K562 (cell line): ENCODE results near the gene KRAS. TPM values are rescaled to one million over a fixed set of nuclear protein-coding genes. Genes with fewer than 3 reads are reported as not detected.

Experiments
- BRF1 ChIP-seq: IDR thresholded peaks from 3 replicates; pipeline ENCODE4 v1.6.1; 2011; ENCODE audit warnings: borderline replicate concordance, mild to moderate bottlenecking; ENCODE audit not compliant: insufficient read length; ENCODE audit errors: extremely low read depth
- CBX5 ChIP-seq: IDR thresholded peaks from 2 replicates; pipeline ENCODE4 v1.6.1; 2014; ENCODE audit warnings: low read depth, borderline replicate concordance
- ELF1 ChIP-seq: fragments of 200-800 bp; sonication (Bioruptor generic); IDR thresholded peaks from 2 replicates; pipeline ENCODE4 v1.6.1; 2016; ENCODE audit warnings: missing genetic modification characterization, missing compliant biosample characterization
- FOXA3 ChIP-seq, 2 experiments: fragments of 450-650 bp in 1 of 2; sonication (generic) in 1 of 2; formaldehyde crosslinking; IDR thresholded peaks in 1 of 2; conservative IDR thresholded peaks in 1 of 2; 2 replicates each; pipeline versions ENCODE4 v1.4.0 to v1.8.0; 2020 to 2022; ENCODE audit warnings: mild to moderate bottlenecking in 2 of 2, missing genetic modification reagents in 1 of 2
- FOXK1 ChIP-seq: sonication (generic); formaldehyde crosslinking; IDR thresholded peaks from 2 replicates; pipeline ENCODE4 v1.8.0; 2022; ENCODE audit warnings: missing genetic modification reagents, mild to moderate bottlenecking, borderline replicate concordance
- HSF4 ChIP-seq: fragments of 250-450 bp; sonication (Bioruptor Pico); IDR thresholded peaks from 2 replicates; pipeline ENCODE4 v2.1.2; 2022; ENCODE audit warnings: mild to moderate bottlenecking, moderate library complexity, borderline replicate concordance
- IRF2 ChIP-seq: sonication (generic); formaldehyde crosslinking; IDR thresholded peaks from 2 replicates; pipeline ENCODE4 v1.8.1; 2022; ENCODE audit warnings: mild to moderate bottlenecking, missing genetic modification reagents
- KHSRP ChIP-seq: fragments of 450-650 bp; IDR thresholded peaks from 2 replicates; pipeline ENCODE4 v1.6.1; 2017
- KLF6 ChIP-seq: fragments of 250-450 bp; sonication (Bioruptor Pico); IDR thresholded peaks from 2 replicates; pipeline ENCODE4 v1.4.0; 2020; ENCODE audit warnings: mild to moderate bottlenecking, moderate library complexity, borderline replicate concordance
- LARP7 ChIP-seq: fragments of 450-650 bp; IDR thresholded peaks from 2 replicates; pipeline ENCODE4 v1.6.1; 2016
- MITF ChIP-seq: IDR thresholded peaks from 2 replicates; pipeline ENCODE4 v1.6.1; 2014; ENCODE audit warnings: antibody characterized with exemption
- PTBP1 ChIP-seq: fragments of 200-400 bp; formaldehyde crosslinking; IDR thresholded peaks from 2 replicates; pipeline ENCODE4 v1.6.1; 2017; ENCODE audit warnings: low read depth, low read length
- SMARCC2 ChIP-seq: fragments of 450-650 bp; IDR thresholded peaks from 2 replicates; pipeline ENCODE4 v1.6.1; 2017; ENCODE audit warnings: antibody characterized with exemption, moderate library complexity, mild to moderate bottlenecking, low read depth
- TCF7L2 ChIP-seq: fragments of 150-350 bp; IDR thresholded peaks from 2 replicates; pipeline ENCODE4 v1.6.1; 2016; ENCODE audit warnings: low read depth, mild to moderate bottlenecking, low read length, moderate library complexity
- ZFX ChIP-seq: sonication (generic); formaldehyde crosslinking; IDR thresholded peaks from 2 replicates; pipeline ENCODE4 v1.8.0; 2022; ENCODE audit warnings: mild to moderate bottlenecking, missing genetic modification reagents, moderate library complexity
- ZNF12 ChIP-seq: sonication (generic); formaldehyde crosslinking; IDR thresholded peaks from 2 replicates; pipeline ENCODE4 v1.4.0; 2020; ENCODE audit warnings: mild to moderate bottlenecking, missing genetic modification reagents
- ZNF140 ChIP-seq: fragments of 250-450 bp; sonication (Bioruptor Pico); IDR thresholded peaks from 2 replicates; pipeline ENCODE4 v1.8.0; 2021; ENCODE audit warnings: moderate library complexity, mild to moderate bottlenecking, inconsistent platforms
- ZNF79 ChIP-seq: fragments of 250-450 bp; sonication (Bioruptor Pico); IDR thresholded peaks from 2 replicates; pipeline ENCODE4 v1.4.0; 2020; ENCODE audit warnings: low read depth, mild to moderate bottlenecking, moderate library complexity
- polyA plus RNA-seq, 8 experiments: library from polyadenylated mRNA; depleted of rRNA in 4 of 8; stranded (reverse) in 5 of 8; unstranded in 3 of 8; fragments of >200 nt; fragmentation: Nextera tagmentation in 2 of 8; fragmentation: Illumina TruSeq in 1 of 8; extraction: Ambion mirVana in 2 of 8; extraction: Trizol in 1 of 8; gene quantifications; 2 replicates each; pipeline versions ENCODE4 v1.2.1 to v1.2.3, GENCODE V29; 2011 to 2014; ENCODE audit warnings: inconsistent platforms in 1 of 8, missing spikeins in 1 of 8
- total RNA-seq, 7 experiments: library from RNA; depleted of rRNA in 6 of 7; stranded (reverse); fragments of >200 nt in 6 of 7; fragmentation: Illumina TruSeq in 2 of 7; extraction: Trizol in 2 of 7; gene quantifications; 2 replicates each; pipeline versions ENCODE4 v1.2.1 to v1.2.3, GENCODE V29; 2011 to 2021; ENCODE audit warnings: low replicate concordance in 1 of 7
- TF ChIP-seq, protein P1 (sequence below): fragments of 450-650 bp; IDR thresholded peaks from 2 replicates; pipeline ENCODE4 v1.6.1; 2018; ENCODE audit warnings: mild to moderate bottlenecking, low read depth; ENCODE audit not compliant: partially characterized antibody
- TF ChIP-seq, protein P2 (sequence below): fragments of 250-450 bp; sonication (Bioruptor Pico); IDR thresholded peaks from 2 replicates; pipeline ENCODE4 v1.9.0; 2021; ENCODE audit warnings: mild to moderate bottlenecking, inconsistent platforms
- TF ChIP-seq, protein P3 (sequence below): fragments of 450-650 bp; formaldehyde crosslinking; IDR thresholded peaks from 2 replicates; pipeline ENCODE4 v1.4.0; 2022; ENCODE audit warnings: missing genetic modification characterization

The KRAS gene
- total and polyA plus RNA-seq, 9 of the 15 experiments (the other 6 are each of a cell fraction or from before 2014, with no cell fraction given): 7.2 to 21.2 (median 12.7) TPM

- no peak for TF ChIP-seq CBX5
- TF ChIP-seq, protein P1, sequence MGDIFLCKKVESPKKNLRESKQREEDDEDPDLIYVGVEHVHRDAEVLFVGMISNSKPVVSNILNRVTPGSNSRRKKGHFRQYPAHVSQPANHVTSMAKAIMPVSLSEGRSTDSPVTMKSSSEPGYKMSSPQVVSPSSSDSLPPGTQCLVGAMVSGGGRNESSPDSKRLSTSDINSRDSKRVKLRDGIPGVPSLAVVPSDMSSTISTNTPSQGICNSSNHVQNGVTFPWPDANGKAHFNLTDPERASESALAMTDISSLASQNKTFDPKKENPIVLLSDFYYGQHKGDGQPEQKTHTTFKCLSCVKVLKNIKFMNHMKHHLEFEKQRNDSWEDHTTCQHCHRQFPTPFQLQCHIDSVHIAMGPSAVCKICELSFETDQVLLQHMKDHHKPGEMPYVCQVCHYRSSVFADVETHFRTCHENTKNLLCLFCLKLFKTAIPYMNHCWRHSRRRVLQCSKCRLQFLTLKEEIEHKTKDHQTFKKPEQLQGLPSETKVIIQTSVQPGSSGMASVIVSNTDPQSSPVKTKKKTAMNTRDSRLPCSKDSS: no peak
- peak; percentile 75 for TF ChIP-seq ZFX (CRISPR knock-in tag)
- no peak for TF ChIP-seq ELF1
- TF ChIP-seq, protein P2, sequence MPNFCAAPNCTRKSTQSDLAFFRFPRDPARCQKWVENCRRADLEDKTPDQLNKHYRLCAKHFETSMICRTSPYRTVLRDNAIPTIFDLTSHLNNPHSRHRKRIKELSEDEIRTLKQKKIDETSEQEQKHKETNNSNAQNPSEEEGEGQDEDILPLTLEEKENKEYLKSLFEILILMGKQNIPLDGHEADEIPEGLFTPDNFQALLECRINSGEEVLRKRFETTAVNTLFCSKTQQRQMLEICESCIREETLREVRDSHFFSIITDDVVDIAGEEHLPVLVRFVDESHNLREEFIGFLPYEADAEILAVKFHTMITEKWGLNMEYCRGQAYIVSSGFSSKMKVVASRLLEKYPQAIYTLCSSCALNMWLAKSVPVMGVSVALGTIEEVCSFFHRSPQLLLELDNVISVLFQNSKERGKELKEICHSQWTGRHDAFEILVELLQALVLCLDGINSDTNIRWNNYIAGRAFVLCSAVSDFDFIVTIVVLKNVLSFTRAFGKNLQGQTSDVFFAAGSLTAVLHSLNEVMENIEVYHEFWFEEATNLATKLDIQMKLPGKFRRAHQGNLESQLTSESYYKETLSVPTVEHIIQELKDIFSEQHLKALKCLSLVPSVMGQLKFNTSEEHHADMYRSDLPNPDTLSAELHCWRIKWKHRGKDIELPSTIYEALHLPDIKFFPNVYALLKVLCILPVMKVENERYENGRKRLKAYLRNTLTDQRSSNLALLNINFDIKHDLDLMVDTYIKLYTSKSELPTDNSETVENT (CRISPR knock-in tag): peak; percentile 62
- no peak for TF ChIP-seq SMARCC2
- no peak for TF ChIP-seq PTBP1
- TF ChIP-seq ZNF140: no peak
- TF ChIP-seq HSF4 (CRISPR knock-in tag): no peak
- no peak for TF ChIP-seq LARP7
- no peak for TF ChIP-seq KHSRP
- TF ChIP-seq FOXA3 (CRISPR knock-in tag; conservative IDR thresholded peaks at IDR 0.05 in 1 of 2, IDR thresholded peaks at IDR 0.05 in 1 of 2): peak; percentile 81 to 94
- peak; percentile 71; the same call in 1 of the 2 replicates for TF ChIP-seq FOXK1
- no peak for TF ChIP-seq TCF7L2
- no peak for TF ChIP-seq IRF2
- no peak for TF ChIP-seq ZNF79 (CRISPR knock-in tag)
- TF ChIP-seq MITF: no peak
- no peak for TF ChIP-seq KLF6 (CRISPR knock-in tag)
- TF ChIP-seq ZNF12 (CRISPR knock-in tag): no peak
- no peak for TF ChIP-seq BRF1
- TF ChIP-seq, protein P3, sequence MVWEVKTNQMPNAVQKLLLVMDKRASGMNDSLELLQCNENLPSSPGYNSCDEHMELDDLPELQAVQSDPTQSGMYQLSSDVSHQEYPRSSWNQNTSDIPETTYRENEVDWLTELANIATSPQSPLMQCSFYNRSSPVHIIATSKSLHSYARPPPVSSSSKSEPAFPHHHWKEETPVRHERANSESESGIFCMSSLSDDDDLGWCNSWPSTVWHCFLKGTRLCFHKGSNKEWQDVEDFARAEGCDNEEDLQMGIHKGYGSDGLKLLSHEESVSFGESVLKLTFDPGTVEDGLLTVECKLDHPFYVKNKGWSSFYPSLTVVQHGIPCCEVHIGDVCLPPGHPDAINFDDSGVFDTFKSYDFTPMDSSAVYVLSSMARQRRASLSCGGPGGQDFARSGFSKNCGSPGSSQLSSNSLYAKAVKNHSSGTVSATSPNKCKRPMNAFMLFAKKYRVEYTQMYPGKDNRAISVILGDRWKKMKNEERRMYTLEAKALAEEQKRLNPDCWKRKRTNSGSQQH (CRISPR knock-in tag): no peak
Observed at GRCh38 chr12:25250744-25251730, at the start of gene KRAS (continued).
